GM12801 (cell line): Measurements from ENCODE around the gene ARMC3.

Source experiments
- TF ChIP-seq, protein P1 (sequence below): IDR thresholded peaks from one replicate; pipeline ENCODE4 v1.5.1; 2011; ENCODE audit warnings: control low read depth; ENCODE audit not compliant: insufficient read length; ENCODE audit errors: extremely low read depth

The ARMC3 gene

DNA sequence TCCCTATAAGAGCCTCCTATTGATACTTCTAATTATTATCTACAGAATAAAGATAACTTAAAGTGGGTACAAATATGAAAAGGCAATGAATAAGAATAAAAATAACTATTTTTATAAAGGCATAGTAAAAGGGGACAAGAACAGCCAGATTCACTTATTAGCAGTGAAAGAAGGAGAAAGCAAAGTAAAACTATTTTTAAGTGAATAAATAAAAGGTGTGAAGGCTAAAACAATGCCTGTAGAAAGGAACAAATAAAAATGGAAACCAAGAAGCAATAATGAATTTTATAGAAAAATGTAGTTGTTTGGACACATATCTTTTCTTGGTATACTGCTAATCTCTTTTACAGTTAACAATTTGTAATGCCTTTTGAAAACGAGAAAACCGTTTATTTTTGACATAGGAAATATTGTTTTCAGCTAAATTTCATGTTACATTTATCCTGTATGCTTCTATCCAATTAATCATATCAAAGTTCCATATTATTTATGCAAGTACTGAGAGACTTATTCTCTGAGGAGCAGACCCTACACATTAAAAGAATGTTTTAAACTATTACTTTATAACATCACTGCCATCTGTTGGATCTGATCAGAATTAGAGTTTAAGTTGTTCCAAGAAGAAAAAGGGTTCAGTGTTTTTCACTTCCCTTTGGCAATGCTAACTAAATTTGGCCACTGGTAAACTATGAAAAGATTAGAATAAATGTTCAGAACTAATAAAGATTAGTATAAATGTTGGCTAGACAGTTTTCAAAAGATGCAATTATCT is 59.1 kb downstream of the ARMC3 start:
- TF ChIP-seq, protein P1, sequence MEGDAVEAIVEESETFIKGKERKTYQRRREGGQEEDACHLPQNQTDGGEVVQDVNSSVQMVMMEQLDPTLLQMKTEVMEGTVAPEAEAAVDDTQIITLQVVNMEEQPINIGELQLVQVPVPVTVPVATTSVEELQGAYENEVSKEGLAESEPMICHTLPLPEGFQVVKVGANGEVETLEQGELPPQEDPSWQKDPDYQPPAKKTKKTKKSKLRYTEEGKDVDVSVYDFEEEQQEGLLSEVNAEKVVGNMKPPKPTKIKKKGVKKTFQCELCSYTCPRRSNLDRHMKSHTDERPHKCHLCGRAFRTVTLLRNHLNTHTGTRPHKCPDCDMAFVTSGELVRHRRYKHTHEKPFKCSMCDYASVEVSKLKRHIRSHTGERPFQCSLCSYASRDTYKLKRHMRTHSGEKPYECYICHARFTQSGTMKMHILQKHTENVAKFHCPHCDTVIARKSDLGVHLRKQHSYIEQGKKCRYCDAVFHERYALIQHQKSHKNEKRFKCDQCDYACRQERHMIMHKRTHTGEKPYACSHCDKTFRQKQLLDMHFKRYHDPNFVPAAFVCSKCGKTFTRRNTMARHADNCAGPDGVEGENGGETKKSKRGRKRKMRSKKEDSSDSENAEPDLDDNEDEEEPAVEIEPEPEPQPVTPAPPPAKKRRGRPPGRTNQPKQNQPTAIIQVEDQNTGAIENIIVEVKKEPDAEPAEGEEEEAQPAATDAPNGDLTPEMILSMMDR, result no peak

DNA sequence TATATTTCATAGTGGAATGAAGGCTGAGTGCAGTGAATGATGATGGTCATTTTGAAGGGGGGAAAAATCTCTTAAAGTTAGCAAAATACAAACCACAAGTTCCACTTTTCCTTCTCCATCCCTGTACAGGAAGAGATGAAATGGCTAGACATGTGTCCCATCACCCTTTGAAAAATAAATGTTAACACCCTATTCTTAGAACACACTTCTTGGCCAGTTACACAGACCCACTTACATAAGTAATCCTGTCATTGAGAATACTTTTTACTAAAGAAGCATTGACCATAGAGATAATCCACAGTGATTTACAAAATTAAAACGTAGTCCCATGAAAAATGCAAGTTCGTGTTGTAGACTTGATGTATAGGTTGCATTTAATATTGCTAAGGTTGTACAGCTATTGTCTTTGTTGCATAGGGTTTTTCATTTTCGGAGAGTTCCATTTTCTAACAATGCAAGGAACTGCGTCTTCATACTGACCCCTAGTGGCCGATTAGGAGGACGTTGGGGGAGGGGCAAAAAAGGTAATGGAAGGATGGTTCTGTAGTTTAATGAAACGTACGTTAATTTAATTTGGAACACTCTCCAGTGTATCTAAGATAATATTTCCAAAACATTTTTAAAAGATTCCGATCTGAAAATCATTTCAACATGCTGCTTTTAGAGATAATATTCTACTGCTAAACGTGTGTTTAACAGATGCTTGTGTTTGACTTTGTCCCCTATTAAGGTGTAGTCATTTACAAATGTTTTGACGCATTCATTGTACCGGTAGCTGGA is 60.9 kb downstream of the ARMC3 start:
- TF ChIP-seq, protein P1, result no peak

DNA sequence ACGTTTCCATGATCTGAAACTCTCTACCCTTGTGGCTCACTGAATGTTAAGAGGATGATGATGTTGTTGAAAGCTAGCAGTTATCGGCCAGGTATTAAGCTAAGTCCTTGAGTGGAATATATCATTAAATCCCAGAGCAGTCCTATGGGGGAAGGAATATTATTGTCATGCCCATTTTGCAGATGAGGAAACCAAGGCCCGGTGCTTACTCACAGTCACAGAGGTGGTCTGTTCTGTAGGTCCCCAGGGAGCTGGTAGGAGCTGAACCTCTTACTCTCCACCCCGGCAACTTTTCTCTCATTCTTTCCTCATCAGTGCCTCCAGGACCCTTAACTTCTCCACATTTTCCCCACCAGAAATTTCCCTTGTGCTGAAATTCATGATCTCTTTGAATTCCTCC is 62.6 kb downstream of the ARMC3 start:
- TF ChIP-seq, protein P1, result no peak

DNA sequence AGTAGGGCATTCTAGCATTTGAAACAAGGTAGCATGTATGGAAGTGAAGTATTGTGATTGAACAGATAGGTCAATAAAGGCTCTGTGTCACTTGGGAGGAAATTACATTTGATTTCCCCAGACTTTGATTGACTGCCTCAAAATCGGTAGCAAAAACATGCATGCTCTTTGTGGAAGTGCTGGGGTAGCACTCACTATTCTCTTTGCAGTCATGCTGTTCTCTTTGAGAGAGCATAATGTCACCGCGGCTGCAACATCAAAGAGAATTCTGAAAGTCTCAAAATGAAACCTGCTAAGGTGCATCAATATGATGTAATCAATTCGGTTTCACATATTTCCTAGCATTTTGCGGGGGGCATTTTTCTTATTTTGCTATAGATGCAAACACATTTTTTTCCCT is 64.2 kb downstream of the ARMC3 start:
- TF ChIP-seq, protein P1, result no peak

DNA sequence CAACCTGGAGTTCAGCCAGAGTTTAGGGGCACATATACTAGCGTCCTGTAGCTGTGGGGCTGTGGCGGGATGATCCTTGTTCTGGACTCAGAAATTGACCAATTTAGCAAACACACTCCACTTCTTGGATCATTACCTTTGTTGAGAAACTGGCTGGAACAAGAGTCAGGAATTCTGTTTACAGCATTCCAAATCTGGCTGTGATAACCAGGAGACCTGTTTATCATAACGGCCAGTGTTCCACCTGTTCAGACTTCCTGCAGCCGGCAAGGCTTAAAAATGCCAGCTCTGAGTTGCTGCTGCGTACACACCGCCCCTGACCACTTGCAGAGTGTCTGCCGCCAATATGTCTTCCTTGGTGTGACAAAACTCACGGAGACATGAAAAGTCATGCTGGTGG is 64.8 kb downstream of the ARMC3 start:
- TF ChIP-seq, protein P1, result no peak

DNA sequence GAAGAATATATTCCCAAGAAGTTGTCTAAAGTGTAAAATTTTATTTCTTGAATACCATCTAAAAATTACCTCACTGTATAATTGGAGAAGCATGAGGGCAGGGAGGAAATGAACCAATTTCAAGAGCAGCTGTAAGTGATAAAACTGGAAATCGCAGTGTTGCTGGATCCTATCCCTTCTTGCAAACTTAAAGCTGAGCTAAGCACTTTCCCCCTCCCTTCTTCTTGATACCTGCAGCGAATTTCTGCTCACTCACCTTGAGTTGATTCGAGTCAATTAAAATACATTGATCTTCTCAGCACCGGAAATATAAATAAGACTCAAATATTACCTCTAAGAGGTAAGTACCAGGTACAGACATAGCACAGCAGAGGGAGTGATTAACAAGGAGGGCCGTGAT is 65.5 kb downstream of the ARMC3 start:
- TF ChIP-seq, protein P1, result no peak

DNA sequence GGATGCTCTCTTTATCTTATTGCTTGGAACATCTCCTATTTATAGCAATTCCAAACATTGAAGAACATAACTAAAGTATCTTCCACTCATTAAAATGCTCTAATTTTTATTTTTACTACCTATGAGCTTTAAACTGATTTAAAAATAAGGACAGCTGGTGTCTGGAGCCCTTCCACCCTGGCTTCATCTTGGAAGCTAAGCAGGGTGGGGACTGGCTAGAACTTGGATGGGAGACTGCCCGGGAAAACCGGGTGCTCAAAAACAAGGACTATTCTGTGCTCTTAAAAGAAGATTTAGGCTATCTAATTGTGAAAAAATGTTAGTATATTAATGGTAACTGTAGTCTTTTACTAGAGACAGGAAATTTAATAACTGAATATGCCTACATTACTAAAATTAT is 69.2 kb downstream of the ARMC3 start:
- TF ChIP-seq, protein P1, result no peak
